NCI-H187 treated with DMSO at 0.1 percent for 48 hours (cell line): Measurements from ENCODE around the gene SEC14L2.
"Not testable (repeated sequence)": the region's sequence is repeated elsewhere in the genome, so short reads cannot be mapped to it uniquely, and the experiment has no call there.

Experiments used
- DNase-seq: peaks from one replicate; lab custom pipeline; 2025; lab: John Stamatoyannopoulos, UW

Gene SEC14L2

DNA sequence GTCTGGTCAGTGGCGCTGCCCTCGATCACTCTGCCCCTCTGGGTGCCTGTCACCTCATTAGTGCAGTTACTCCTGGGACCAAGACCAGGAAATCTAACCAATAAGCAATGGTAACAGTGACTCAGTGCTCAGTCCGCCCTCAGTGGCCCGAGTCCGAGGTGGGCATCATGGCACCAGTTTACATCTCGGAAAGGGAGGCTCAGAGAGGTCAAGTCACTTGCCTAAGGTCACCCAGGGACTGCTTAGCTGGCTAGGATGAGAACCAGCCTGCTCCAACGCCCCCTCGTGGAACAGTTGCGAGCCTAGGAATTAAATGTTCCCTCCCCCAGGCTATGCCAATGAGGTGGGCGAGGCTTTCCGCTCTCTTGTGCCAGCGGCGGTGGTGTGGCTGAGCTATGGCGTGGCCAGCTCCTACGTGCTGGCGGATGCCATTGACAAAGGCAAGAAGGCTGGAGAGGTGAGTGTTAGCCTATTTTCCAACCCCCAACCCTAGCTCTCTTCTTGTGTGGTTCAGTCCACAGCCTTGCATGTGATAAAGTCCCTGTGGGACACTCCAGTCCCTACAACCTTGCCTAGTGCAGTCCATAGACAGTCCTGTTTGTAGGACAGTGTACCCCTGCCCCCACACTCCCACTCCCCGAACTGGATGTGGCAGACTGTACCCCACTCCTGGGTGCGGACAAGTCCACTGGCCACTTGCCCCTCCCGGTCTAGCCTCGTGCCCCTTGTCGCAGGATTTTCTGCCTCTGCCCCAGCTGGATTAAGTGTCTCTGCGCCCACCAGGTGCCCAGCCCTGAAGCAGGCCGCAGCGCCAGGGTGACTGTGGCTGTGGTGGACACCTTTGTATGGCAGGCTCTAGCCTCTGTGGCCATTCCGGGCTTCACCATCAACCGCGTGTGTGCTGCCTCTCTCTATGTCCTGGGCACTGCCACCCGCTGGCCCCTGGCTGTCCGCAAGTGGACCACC lies 29.9 kb downstream of the SEC14L2 start:
- DNase-seq, result peak; percentile 49

DNA sequence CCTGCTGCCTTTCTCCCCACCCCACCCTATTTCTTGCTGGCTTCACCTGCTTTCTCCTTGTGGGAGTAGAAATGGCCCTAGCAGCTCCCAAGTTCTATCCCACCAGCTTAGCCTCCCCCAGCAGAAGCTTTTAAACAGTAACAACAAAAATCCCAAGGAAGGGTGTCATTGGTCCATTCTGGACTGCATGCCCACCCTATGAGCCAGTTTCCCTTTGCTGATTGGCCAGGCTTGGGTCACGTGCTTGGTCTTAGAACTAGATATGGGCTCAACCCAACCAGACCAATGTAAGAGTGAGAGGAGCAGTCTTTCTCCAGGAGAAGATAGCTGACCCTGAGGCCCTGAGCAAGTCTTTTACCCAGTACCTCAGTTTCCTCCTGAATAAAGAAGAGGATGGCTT lies 31.1 kb downstream of the SEC14L2 start:
- DNase-seq, result no peak

DNA sequence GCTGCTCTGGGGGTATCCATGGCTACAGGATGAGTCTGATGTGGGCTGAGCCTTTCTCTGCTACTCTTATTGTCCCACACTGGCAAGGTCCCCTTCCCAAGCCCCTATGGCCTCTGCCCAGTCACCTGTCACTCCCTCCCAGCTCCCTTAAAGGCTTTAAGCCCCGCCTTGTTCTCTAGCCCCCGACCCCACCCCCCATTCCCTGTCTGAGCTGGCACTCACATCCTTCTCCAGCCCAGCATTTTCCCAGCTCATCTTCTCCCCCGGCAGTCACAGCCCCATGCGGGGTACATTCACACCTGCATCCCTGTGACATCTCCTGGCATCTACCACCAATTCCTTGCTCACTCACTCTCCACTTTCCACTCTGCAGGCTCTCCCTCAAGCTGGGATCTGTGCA lies 33.1 kb downstream of the SEC14L2 start:
- no peak for DNase-seq

DNA sequence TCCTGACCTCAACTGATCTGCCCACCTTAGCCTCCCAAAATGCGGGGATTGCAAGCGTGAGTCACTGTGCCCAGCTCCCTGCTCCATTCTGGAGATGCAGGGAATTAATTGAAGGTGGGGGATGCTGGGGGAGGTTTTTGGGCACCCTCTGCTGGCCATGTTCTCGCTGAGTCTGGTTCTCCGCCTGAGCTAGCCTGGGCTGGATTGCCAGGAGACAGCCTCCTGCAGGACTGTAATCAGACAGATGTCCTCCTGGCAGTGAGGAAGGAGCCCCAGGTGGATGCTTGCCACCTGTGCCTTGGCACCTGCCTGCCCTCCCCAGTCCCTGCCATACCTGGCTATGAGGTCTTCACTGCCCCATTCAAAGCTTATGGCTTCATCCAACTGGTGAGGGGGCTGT lies 34.1 kb downstream of the SEC14L2 start:
- no peak for DNase-seq

DNA sequence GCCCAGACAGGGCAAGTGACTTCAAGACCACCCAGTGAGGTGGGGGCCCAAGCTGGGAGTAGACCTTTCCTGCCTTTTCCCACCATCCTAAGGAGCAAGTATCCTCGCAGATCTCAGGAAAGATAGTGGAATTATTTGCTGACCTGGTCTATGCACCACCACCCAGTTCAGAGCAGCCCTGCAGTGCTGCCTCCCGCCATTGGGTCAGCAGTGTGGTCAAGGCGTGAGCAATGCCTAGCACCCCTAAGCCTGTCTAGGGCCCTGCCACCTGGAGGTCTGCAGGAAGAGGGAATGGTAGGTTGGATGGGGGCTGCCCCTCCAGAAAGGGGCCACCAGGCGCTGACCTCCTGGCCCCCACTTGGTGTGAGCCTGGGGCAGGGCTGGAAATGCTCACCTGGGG lies 35.3 kb downstream of the SEC14L2 start:
- no peak for DNase-seq

DNA sequence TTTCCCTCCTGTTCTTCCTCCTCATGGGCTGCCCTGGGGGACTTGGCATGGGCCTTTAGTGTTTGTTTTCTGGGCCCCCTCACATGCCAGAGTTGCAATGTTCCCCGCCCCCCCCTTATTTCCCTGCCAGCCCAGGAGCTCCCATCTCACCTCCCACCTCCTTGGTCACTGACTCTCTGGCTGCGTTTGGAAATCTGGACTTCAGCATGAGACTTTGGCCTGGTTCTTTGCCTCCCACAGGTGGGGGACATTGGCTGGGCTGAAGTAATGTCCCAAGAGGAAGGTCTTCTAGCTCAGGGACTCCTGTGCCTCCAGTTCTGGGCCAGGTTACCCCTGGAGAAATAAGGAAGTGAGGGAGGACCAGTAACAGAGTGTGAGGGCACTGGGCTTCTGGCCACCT lies 35.7 kb downstream of the SEC14L2 start:
- DNase-seq, result no peak

DNA sequence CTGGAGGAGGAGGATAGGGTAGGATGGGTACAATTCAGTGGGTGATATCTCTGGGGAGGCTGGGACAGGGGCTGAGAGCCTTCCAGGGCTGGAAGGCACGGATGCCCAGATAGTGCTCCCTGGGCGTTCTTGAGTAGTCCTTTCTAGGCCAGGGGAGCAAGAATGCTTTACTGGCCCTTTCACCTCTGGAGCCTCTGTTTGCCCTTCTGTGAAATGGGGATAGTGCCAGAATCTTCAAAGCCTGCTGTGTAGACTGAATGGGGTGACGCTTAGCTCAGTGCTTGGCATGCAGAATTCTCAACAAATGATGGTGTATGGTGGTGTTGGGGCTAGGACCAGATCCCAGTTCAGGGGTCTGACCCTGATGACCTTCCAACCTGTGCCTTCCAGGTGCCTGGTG lies 36.4 kb downstream of the SEC14L2 start:
- DNase-seq, result no peak

DNA sequence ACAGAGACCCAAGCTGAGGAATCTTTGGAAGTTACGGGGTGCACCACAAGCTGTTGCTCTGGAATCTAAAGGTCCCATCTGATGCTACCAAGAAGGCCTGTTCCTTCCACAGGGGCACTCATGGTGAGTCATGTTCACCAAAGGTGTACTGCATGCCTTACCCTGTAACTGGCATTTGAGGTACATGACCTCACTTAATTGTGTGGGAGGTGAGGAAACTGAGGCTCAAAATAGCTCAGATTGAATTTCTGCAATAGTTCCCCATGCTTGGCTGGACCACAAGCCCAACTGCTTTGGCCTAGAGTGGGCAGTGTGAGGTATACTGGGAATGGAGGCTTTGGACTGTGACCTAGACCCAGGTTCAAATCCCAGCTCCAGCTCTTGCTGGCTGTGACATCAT lies 37.0 kb downstream of the SEC14L2 start:
- no peak for DNase-seq

DNA sequence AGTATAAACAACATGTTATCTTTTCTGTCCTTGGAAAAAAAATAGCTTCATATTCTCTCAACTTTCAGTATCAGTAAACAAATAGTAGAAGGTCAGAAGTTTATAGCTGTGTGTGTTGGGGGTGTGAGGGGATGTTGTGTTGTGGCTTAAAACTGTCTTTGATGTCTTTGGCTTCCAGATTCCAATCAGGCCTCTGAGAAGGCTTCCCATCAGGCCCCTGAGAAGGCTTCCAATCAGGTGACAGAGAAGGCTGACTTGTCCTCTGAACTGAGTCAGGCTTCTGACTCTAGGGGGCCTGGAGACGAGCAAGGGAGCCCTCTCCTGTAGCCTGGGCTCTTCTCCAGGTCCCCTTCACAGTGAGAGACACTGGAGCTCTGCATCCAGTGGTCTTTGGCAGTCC lies 38.0 kb downstream of the SEC14L2 start:
- DNase-seq, result no peak

DNA sequence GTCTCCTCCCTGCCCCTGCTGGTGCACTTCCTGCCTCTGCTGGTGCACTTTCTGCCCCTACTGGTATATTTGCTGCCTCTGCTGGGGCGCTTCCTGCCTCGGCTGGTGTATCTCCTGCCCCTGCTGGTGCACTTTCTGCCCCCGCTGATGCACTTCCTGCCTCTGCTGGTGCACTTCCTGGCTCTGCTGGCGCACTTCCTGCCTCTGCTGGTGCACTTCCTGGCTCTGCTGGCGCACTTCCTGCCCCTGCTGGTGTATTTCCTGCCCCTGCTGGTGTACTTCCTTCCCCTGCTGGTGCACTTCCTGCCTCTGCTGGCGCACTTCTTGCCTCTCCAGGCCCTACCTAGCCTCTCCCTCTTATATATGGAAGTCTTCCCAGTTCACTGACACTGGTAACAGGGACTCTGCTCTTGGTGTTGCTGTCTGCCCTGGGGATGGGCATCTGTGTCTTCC lies 38.9 kb downstream of the SEC14L2 start:
- DNase-seq, result no peak

DNA sequence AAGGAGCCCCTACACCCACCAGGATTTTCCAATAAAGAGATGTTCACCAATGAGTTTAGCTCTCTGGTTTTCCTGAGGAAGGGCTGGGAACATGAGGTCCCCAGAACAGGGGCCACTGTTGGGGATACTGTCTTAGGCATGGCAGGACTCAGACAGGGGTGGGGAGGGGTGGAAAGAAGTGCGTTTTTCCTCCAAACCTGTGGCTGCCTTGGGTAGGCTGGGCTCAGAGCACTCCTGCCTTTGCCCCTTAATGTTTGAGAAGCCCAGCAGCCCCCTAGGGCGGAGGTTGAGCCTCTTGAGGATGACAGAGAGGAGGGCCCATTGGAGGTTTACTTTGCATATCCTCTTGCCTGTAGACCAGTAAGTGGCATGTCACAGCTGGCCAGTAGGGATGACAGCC lies 39.4 kb downstream of the SEC14L2 start:
- no peak for DNase-seq

DNA sequence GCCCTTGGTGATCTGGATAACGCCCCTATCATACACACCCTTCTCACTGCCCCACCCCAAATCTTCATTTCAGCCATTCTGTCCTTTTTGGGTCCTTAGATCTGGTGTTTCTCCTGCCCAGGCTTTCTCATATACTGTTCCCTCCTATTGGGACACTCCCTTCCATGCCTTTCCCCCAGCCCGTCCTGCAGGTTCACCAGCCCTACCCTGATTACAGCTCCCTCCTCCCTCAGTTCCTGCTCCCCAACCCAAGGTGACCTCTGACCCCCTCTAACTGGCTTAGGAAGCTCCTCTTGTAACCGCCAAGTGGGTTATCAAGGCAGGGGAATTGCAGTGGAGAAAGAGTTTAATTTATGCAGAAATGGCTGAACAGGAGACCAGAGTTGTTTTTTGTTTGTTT lies 41.7 kb downstream of the SEC14L2 start:
- no peak for DNase-seq

DNA sequence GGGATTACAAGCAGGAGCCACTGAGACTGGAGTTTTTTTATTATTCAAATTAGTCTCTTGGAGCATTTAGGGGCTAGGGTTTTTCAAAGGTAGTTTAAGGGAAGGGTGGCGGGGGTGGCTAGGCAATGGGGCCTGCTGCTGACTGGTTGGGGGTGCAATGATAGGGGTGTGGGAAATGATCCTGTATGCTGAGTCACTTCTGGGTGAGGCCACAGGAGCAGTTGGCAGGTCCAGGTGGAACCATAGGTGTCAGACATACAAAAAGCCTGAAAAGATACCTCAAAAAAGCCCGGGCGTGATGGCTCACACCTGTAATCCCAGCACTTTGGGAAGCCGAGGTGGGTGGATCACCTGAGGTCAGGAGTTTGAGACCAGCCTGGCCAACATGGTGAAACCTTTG lies 42.4 kb downstream of the SEC14L2 start:
- no peak for DNase-seq

DNA sequence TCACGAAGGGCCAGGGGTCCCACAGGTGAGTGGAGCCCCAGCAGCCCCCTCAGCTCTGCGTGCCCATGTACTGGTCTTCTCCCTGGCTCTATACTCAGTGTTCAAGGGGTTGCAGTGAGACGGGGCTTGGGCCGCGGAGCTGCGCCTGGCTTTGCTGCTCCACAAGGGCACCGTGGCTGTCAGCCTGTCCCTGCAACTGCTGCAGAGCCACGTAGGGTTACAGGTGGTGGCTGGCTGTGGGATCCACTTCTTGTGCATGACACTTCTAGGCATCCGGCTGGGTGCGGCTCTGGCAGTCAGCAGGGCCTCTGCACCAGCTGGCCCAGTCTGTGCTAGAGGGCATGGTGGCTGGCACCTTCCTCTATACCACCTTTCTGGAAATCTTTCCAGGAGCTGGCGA lies 43.0 kb downstream of the SEC14L2 start:
- no peak for DNase-seq

DNA sequence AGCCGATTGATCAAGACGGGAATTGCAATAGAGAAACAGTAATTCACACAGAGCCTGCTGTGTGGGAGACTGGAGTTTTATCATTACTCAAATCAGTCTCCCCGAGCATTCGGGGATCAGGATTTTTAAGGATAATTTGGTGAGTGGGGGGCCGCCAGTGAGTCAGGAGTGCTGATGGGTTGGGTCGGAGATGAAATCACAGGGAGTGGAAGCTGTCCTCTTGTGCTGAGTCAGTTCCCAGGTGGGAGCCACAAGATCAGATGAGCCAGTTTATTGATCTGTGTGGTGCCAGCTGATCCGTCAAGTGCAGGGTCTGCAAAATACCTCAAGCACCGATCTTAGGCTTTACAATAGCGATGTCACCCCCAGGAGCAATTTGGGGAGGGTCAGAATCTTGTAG lies 44.3 kb downstream of the SEC14L2 start:
- no peak for DNase-seq

DNA sequence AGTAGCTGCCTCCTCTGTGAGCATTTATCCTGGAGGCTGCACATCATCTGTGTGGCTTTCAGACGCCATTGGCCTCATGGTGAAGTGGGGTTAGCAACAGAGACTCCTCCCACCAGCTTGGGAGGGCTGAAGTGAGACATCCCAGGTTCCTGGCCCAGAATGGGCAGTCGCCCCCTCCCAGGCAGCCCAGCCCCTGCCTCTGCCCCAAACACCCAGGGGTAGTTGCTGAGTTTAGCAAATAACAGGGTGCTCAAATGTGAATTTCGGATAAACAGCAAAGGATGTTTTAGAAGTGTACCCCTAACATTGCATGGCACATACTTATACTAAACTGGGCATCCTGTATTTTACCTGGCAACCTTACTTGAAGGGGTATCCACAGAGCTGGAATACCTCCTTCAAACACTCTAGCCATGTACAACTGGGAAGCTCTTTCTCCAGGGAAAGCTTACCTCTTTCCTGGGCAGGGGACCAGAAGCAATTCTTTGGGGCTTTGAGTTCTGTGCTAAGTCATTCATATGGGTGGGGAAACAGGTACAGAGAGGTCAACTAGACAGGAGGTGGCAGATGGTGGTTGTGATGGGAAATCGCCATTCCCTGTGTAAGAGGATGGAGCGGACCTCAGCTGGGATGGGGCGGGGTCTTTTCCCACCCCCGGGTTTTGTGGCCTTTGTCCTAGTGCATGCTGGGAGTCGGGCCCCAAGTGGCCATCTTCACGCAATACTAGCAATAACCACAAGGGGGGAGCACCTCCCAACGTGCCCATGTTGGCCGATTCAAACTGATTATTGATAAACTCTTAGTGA lies 48.0 kb downstream of the SEC14L2 start:
- DNase-seq, result no peak

DNA sequence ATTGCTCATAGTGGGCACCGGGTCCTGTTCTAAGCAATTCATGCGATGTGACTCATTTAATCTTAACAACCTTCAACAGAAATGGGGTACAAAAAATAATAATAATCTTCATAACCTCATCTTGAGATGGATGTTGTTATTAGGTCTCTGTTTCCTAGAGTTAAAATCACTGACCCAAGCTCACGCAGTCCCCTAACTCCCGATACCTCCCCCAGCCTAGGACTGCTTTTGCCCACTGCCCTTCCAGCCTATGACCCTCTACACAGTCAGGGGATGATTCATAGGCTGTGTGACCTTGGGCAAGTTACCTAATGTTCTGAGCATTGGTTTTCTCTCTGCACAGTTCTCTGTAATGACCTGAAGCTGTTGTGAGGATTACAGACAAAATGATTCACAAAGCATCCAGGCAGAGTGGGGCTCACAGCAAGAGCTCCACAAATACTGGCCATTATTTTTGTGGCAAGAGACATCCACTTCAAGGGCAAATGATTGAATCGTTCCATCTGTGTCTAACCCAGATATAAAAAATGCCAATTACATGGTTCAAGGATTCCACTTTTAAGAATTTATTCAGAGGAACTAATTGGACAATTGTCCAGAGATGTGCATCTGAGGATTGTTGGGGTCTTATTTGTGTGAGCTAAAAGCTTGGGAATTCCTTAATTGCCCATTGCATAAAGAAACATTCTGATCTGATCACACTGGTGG lies 48.8 kb downstream of the SEC14L2 start:
- no peak for DNase-seq

DNA sequence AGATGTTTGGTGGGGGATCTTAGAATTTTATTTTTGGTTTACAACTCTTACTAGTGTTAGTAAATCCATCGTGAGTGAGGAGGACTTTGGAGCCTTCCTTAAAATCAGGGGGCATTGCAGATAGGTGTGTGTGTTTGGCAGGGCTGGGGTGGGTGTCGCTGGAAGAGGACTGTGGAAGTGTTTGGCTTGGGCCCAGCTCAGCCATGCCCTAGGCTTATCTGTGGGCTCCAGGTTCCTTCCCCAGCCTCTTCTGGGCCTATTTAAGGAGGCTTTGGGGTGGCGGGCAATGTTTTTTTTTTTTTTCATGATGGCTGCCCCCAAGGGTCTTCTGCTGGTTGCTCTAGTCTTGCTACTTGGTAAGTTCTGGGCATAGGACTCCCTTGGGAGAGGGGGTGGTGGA lies 50.8 kb downstream of the SEC14L2 start:
- no peak for DNase-seq

DNA sequence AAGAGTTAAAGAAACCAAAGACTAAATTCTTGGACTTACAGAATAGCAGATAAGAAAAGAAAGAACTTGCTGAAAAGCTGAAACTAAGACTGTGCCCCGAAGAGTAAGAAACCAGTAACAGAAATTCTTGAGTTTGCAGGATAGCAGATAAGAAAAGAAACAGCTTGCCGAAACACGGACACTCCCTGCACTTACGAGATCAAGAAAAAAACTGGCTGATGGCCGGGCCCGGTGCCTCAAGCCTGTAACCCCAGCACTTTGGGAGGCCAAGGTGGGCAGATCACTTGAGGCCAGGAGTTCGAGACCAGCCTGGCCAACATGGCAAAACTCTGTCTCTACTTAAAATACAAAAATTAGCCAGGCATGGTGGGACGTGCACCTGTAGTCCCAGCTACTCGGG lies 54.7 kb downstream of the SEC14L2 start:
- not testable (repeated sequence) for DNase-seq

DNA sequence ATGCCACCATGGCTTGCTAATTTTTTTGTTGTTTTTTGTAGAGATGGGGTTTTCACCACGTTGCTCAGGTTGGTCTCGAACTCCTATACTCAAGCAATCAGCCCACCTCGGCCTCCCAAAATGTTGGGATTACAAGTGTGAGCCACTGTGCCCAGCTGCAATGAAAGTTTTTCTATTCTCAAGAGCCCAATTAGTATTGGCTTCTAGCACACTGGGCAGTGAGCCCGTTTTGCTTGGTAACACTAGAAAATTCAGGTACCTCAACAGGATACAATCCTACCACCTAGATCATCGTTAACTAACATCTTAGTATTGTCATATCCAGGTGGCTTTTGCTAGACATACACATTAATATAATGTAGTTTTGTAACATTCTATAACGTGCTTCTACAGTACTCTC lies 56.0 kb downstream of the SEC14L2 start:
- DNase-seq, result no peak

DNA sequence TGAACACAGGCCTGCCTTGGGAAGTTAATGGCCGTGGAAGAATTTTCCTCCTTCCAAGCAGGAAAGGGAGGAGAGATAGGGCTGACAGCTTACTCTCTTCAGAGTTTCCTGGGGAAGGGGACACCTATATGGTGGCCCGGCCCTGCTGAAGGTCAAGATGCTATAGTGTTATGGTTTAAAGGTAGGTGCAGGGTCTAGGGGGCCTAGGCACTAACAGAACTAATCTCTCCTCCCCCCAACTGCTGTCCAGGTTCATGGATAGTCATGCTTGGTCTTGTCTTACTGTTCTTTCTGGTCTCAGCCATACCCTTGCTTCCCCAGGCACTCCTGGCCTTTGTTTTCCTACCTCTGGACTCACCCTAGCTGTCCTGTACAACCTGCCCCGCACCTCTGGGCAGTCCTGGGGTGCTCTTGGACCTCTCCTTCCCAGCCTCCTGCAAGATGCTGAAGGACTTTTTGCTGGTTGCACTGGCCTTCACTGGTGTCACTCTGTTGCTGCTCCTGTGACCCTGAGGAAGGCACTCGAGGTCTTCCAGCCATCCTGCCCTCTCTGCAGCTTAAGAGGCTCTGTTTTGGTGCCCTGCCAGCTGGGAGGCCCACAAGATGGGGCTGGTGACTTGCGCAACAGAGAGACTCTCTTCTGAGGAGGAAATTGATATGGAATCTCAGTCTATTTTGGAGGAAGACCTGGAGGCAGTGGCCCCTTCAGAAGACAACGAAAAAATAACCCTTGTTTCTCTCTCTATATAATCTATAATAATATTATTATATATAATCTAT lies 57.1 kb downstream of the SEC14L2 start:
- no peak for DNase-seq
